GM18502 (cell line): ENCODE data around the gene CADM1.

Experiments used
- ATAC-seq: cut with Tn5 transposase; IDR thresholded peaks from one replicate; pipeline ENCODE4 v1.9.1; 2021; ENCODE audit warnings: mild to moderate bottlenecking; ENCODE audit not compliant: unreplicated experiment, poor library complexity

CADM1 gene

GRCh38 chr11:115363921-115364320, 140.3 kb downstream of the CADM1 start:
- no peak for ATAC-seq

DNA sequence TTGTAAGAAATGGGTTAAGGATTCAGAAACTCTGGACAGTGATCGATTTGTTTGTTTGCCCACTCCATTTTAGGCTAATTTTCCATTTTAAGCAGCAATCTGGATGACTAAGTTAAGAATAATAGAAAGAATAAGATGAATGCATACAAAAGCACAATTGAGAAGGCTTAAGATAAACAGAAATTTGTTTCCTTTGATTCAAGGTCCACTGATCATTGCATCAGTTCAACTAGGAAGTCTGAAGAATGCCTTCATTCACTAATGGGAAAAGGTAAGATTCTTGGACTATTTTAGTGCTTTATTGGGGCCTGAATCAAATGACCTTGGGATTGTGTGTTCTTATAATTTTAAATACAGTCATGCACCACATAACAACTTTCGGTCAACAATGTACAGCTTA, 140.8 kb downstream of the CADM1 start:
- ATAC-seq, result no peak

DNA sequence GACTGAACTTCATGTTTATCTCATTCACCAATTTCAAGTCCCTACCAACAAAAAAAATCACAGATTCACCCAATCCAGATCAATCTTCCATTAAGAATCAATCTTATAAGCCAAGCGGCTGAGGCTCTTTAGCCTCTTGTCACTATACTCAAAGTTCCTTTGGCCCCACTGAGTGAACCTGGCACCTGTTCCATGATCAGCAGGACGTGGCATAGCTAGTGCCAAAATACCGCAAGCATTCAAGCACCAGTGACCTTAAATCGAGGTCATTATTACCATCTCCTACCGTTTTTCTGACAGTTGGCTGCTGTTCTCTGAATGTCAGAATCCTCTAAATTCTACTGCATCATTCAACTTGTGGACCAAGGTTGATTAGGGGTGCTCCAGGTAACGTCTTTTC, 141.2 kb downstream of the CADM1 start:
- ATAC-seq, result no peak

GRCh38 chr11:115361025-115361424, 143.2 kb downstream of the CADM1 start:
- no peak for ATAC-seq

DNA sequence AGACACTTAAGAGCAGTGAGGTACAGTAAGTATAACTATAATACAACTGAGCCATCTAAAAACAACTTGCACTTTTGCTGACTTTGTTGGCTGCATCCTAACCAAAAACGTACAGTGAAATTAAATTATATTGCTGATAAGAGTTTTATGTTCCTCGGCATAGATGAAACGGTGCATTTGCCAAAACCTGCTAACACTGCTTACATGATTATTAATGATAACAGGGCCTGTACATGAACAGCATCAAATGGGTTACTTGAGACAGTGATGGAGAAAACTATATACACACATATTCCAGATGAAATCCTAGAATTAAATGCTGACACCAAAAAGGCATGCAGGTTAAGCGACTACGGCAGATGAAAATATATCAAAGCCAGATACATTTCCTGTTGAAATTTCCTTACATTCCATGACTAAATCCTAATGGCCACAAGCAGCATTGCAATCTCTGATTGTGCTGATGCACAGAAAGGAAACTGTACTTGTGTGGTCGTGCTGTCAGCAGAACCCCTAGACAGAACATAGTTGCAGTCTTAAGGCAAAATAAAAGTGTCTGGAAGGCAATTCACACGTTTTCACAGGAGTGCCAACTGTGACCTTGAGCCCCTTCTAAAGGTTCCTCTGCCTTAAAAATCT, 143.9 kb downstream of the CADM1 start:
- no peak for ATAC-seq

- ATAC-seq, result no peak
Observed at GRCh38 chr11:115357066-115357465, 147.1 kb downstream of the CADM1 start.

- ATAC-seq, result no peak
Observed at GRCh38 chr11:115352805-115353485, 151.3 kb downstream of the CADM1 start.

DNA sequence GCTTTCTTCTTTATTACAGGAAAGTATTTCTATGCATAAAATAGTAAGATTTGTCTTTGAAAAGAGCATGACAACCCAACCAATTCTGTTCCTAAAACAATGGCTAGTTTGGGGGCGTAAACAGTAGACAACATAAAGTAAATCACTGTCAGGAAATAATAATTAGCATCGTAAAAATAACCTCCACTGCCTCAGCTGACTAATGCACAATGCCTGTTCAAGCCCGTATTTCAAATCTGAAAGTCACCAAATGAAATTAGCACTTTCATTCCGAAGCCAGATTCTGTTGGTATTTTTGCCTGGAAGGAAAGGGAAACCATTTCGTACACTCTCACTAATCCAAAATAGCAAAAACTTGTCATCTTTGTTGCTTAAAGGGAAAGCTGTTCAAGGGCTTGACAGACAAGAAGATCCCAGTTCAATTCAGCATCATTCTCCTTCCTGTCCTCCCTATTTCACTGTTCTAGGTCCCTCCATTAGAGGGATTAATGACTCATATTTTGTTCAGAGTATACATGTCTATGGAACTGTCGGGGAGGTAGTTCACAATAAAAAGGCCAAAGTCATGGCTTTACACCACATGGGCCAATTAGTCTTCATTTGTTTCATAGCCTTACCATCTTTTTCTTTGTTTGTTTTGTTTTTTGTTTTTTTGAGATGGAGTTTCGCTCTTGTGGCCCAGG, 154.7 kb downstream of the CADM1 start:
- no peak for ATAC-seq

DNA sequence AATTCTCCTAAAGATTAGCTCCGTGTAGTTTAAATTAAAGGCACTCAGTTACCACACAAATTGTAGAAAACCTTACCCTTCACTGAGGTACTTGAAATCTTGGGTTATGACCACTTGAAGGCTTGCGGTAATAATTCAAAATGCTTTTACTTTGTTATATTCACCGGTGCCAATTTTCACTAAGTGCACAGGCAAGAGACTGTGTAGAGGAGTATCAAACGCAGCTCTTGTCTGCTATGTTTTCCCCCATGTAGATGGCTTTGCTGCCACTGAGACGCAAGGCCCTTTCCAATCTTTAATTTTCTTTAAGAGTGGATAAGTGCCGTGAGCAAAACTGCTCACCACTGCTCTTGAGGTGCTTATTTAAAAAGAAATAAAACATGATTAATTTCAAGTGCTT, 155.8 kb downstream of the CADM1 start:
- no peak for ATAC-seq

DNA sequence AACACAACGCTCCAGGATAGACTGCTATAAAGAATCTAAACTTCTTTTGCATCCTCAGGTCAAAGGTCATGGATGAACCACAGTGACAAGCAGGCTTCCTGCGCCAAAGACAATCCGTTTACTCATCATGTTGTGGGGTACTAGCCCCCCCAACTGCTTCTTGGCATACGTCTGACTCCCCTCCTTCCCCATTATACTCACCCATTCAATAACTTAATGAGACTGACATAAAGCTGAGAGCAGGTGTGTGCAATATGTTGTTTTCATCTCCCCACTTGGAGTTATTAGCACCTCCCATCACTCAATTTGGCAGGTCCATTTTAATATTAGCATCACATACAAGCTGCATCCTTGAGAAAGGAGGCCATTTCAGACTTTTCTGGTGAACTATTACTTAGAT, 157.1 kb downstream of the CADM1 start:
- no peak for ATAC-seq

DNA sequence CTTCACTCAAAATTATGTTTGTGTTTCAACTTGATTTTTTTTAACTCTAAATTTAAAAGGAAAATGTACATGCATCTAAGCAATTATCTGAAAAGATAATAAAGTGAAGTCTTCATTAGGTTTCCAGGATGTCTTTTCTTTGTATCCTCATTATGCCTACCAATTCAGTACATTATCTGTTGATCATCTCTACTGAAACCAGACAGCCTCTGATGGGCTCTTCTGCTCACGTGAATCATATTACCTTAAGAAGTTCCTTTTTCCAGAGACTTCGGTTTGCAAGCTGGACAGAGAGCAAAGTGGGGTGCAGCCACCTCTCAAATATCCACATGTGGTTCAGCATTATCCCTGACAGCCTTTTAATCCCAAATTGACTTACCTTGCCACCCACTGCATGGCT, 158.4 kb downstream of the CADM1 start:
- no peak for ATAC-seq

DNA sequence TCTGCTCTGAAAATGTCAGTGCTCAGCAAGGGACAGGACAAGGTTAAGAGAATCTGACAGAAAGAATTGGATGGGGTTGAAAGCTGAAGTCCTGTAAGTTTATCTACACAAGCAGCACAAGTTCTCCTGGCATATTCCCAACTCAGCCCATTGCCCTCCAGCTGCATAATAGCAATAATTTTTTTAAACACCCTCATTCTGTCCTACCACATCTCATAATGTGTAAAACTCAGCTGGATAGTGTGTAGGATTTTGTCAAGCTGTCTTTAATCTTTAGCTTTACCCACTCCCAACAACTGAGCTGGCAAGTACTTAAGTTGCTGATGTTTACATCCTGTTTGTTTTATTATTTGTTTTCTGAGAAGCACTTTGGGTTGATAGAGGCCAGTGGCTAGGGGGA, 158.9 kb downstream of the CADM1 start:
- ATAC-seq, result no peak

- no peak for ATAC-seq
Observed at GRCh38 chr11:115344846-115345245, 159.4 kb downstream of the CADM1 start.

DNA sequence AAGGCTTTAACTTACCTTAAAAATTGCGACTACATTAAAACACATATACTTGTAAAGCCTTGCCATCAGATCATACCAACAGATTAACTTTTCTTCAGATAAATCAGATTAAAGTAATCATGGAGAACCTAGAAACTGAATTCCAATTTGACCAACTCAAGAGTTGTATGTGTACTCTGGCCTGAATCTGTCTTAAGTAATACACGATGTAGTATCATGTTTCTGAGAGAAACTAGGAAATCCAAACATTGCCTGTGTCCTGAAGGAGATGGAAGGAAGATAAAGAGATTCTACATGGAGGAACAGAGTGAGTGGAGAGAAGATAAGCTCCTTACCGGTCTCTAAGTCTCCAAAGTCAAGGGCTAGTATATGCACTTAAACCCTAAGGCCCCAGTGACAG, 162.1 kb downstream of the CADM1 start:
- ATAC-seq, result no peak

DNA sequence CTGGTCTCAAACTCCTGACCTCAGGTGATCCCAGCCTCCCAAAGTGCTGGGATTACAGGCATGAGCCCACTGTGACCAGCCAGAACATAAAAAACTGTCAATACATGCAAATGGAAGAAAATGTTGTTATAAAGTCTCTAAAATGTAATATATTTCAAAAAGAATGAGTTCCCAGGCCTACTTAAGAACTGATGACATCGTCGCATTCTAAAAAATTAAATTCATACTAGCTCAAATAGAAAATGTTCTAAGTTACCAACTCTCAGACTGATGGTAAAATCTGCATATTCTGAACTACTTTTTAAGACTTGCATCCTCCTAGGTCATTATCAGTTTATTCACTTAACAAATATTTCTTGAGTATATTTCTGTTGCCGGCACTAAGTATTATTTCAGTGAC, 163.3 kb downstream of the CADM1 start:
- no peak for ATAC-seq

DNA sequence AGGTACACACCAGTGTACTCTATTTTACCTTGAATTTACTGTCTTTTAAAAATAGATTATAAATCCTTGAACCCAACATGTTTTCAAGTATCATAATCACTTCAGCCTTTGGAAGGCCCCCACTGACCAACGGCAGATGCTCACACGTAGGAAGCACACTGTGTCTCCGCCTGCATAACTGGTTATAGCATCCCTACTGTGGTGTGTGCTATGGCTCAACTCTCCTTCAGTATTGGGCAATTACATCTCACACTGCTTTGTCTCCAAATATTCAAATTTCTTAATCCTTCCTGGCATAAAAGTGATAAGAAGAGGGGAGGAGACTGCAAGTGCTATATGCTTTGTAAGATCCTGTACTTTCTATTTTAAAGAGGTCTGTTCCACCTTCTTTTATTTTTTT, 165.7 kb downstream of the CADM1 start:
- ATAC-seq, result no peak

GRCh38 chr11:115334932-115335788, 169.1 kb downstream of the CADM1 start:
- no peak for ATAC-seq

- ATAC-seq, result no peak
Observed at GRCh38 chr11:115333949-115334348, 170.3 kb downstream of the CADM1 start.

DNA sequence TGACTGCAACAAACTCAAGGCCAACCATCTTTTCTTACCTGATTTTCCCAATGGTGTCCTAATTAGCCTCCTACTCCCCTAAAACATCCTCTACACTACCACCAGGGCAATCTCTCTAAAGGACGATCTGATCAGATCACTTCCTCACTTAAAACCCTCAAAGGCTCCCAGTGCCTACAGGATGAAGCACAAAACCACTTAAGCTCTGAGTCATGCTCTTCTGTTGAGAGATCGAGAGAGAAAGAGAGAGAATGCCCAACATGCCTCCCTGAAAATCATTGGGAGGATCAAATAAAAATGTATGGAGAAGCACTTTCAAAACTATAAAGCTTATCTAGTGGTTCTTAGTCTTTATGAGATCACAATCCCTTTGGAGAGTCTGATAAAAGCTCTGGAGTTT, 171.1 kb downstream of the CADM1 start:
- no peak for ATAC-seq

DNA sequence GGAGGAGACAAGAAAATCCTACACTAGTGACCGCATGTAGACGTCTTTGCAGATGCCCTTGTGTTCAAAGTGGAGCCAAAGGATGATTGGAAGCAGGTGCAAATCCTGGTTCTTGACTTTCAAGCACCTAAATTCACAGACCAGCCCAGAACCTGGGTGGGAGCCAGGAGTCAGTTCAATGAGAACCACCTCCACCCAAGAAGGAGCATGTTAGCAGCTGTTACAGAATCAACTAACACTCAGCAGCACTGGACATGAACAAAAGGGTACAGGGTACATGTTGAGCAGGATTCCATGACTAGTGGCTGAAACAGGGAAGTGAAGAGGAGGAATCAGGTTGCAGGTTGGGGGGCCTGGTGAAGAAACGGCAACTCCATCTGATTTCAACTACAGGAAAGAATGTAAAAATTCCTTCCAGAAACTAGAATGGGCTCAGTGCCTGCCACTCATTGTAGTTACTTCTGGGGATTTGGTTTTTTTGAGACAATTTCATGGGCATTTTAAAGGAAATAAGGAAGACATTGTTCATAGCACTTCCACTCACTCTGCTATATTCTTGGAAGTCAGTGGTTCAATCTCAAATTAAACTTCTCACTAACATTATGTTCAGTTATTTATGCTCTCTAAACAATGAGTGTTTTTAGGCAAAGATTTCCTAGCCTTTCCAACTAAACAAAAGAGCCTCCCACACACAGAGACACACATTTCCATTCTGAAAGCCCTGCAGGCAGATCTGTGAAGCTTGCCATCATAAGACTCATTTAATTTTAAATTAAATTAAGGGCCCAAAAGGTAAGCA, 173.3 kb downstream of the CADM1 start:
- ATAC-seq, result no peak
